Muscle layer of colon (tissue), 2 donors: ENCODE data around the gene COL28A1.
"Not testable (repeated sequence)": the region's sequence is repeated elsewhere in the genome, so short reads cannot be mapped to it uniquely, and the experiment has no call there.

Experiments used
- H3K27ac ChIP-seq: one replicate; pipeline ENCODE4 v1.7.0; 2013; ENCODE audit warnings: low read depth, mild to moderate bottlenecking, low read length, moderate library complexity
- H3K27me3 ChIP-seq, 2 donors: one replicate each; pipeline ENCODE4 v1.7.0; 2013; ENCODE audit warnings: low read length in 2 of 2, mild to moderate bottlenecking in 2 of 2; ENCODE audit not compliant: insufficient read depth in 2 of 2, control insufficient read depth in 1 of 2
- H3K36me3 ChIP-seq: one replicate; pipeline ENCODE4 v1.7.0; 2013; ENCODE audit warnings: mild to moderate bottlenecking, low read length; ENCODE audit not compliant: insufficient read depth
- H3K4me1 ChIP-seq: one replicate; pipeline ENCODE4 v1.7.0; 2013; ENCODE audit warnings: mild to moderate bottlenecking, low read length; ENCODE audit not compliant: insufficient read depth
- H3K4me3 ChIP-seq, 2 donors: one replicate each; pipeline ENCODE4 v1.7.0; 2013; ENCODE audit warnings: low read length in 2 of 2, low read depth in 1 of 2, mild to moderate bottlenecking in 1 of 2, moderate library complexity in 1 of 2
- H3K9ac ChIP-seq: one replicate; pipeline ENCODE4 v1.7.0; 2013; ENCODE audit warnings: low read length
- H3K9me3 ChIP-seq: one replicate; pipeline ENCODE4 v1.7.0; 2013; ENCODE audit warnings: mild to moderate bottlenecking, low read length
- donor health status: abdominal sarcoma.
- donor health status: Adenocarcinoma of cecum.

The COL28A1 gene

GRCh38 chr7:7568553-7568952, 32.9 kb upstream of the COL28A1 start:
- no peak overlapping the region for H3K9ac ChIP-seq
- no peaks in the 10 kb centered on the region for H3K27me3 ChIP-seq
- no peak overlapping the region for H3K4me3 ChIP-seq
- H3K9me3 ChIP-seq = no peaks in the 10 kb centered on the region
- no peaks in the 10 kb centered on the region for H3K36me3 ChIP-seq
- peaks cover 15% of the 10 kb centered on the region for H3K4me1 ChIP-seq
- no peak overlapping the region for H3K27ac ChIP-seq

GRCh38 chr7:7567898-7568531, 32.3 kb upstream of the COL28A1 start:
- H3K9ac ChIP-seq = peak overlapping the region; percentile 72

GRCh38 chr7:7566651-7567611, 31.3 kb upstream of the COL28A1 start, which contains the start of gene MIOS:
Gene MIOS (plus strand): TSS chr7:7566884. CDS start chr7:7572476, 5,592 bp downstream.
- Histone ChIP-seq H3K9me3 (no peaks in the 10 kb centered on the region), H3K4me1 (peaks cover 15% of the 10 kb centered on the region), H3K9ac (peak within 1 kb of the TSS; percentile 72), H3K27me3 (no peaks in the 10 kb centered on the region), H3K4me3 (peak within 1 kb of the TSS; percentile 75 to 87), H3K36me3 (no peaks in the 10 kb centered on the region), H3K27ac (peak within 1 kb of the TSS; percentile 68)

More at GRCh38 chr7:7567898-7568531, 32.3 kb upstream of the COL28A1 start:
- Histone ChIP-seq H3K4me3 (peak overlapping the region; percentile 75 to 87), H3K27me3 (no peaks in the 10 kb centered on the region), H3K4me1 (peaks cover 15% of the 10 kb centered on the region), H3K9me3 (no peaks in the 10 kb centered on the region), H3K27ac (no peak overlapping the region), H3K36me3 (no peaks in the 10 kb centered on the region)

- Histone ChIP-seq H3K9me3 (no peaks in the 10 kb centered on the region), H3K36me3 (no peaks in the 10 kb centered on the region), H3K4me3 (peak overlapping the region; percentile 75 to 87), H3K4me1 (peaks cover 15% of the 10 kb centered on the region), H3K27me3 (no peaks in the 10 kb centered on the region), H3K9ac (peak overlapping the region; percentile 18), H3K27ac (peak overlapping the region; percentile 68)
Measured at GRCh38 chr7:7565746-7566650, 30.3 kb upstream of the COL28A1 start.

- H3K9ac ChIP-seq = no peak overlapping the region
- no peak overlapping the region for H3K4me3 ChIP-seq
- no peaks in the 10 kb centered on the region for H3K27me3 ChIP-seq
- H3K4me1 ChIP-seq = peaks cover 15% of the 10 kb centered on the region
- H3K9me3 ChIP-seq = no peaks in the 10 kb centered on the region
- no peaks in the 10 kb centered on the region for H3K36me3 ChIP-seq
- no peak overlapping the region for H3K27ac ChIP-seq
Measured at GRCh38 chr7:7565018-7565680, 29.5 kb upstream of the COL28A1 start.

- Histone ChIP-seq H3K27me3 (no peaks in the 10 kb centered on the region), H3K4me3 (no peak overlapping the region), H3K36me3 (no peaks in the 10 kb centered on the region), H3K4me1 (peaks cover 15% of the 10 kb centered on the region), H3K9me3 (no peaks in the 10 kb centered on the region), H3K9ac (no peak overlapping the region), H3K27ac (no peak overlapping the region)
Measured at GRCh38 chr7:7564323-7564780, 28.7 kb upstream of the COL28A1 start.

- no peak overlapping the region for H3K9ac ChIP-seq
- no peaks in the 10 kb centered on the region for H3K9me3 ChIP-seq
- H3K4me1 ChIP-seq = peaks cover 13% of the 10 kb centered on the region
- no peak overlapping the region for H3K27ac ChIP-seq
- H3K4me3 ChIP-seq = no peak overlapping the region
- no peaks in the 10 kb centered on the region for H3K27me3 ChIP-seq
- no peaks in the 10 kb centered on the region for H3K36me3 ChIP-seq
Measured at GRCh38 chr7:7563813-7564212, 28.1 kb upstream of the COL28A1 start.

- Histone ChIP-seq H3K36me3 (no peaks in the 10 kb centered on the region), H3K4me3 (no peak overlapping the region), H3K27me3 (no peaks in the 10 kb centered on the region), H3K27ac (no peak overlapping the region), H3K4me1 (peaks cover 8% of the 10 kb centered on the region), H3K9me3 (no peaks in the 10 kb centered on the region), H3K9ac (no peak overlapping the region)
Measured at GRCh38 chr7:7563269-7563668, 27.6 kb upstream of the COL28A1 start.

- H3K27me3 ChIP-seq = no peaks in the 10 kb centered on the region
- no peak overlapping the region for H3K27ac ChIP-seq
- no peak overlapping the region for H3K9ac ChIP-seq
- H3K36me3 ChIP-seq = no peaks in the 10 kb centered on the region
- no peak overlapping the region for H3K4me3 ChIP-seq
- H3K9me3 ChIP-seq = no peaks in the 10 kb centered on the region
- H3K4me1 ChIP-seq = peaks cover 3% of the 10 kb centered on the region
Measured at GRCh38 chr7:7562736-7563135, 27.1 kb upstream of the COL28A1 start.

GRCh38 chr7:7561591-7561990, 25.9 kb upstream of the COL28A1 start:
- H3K27me3 ChIP-seq, H3K36me3 ChIP-seq, H3K9ac ChIP-seq, H3K27ac ChIP-seq, H3K9me3 ChIP-seq, H3K4me1 ChIP-seq, H3K4me3 ChIP-seq: not testable (repeated sequence)
